GM12878 (cell line): Measurements from ENCODE around the gene GRM5.

Experiments used
- JUNB ChIP-seq: IDR thresholded peaks from 2 replicates; pipeline ENCODE4 v1.6.1; 2016; ENCODE audit warnings: antibody characterized with exemption, mild to moderate bottlenecking
- SRF ChIP-seq, 2 experiments: IDR thresholded peaks; 2 replicates each; pipeline ENCODE4 v1.6.1; 2011; ENCODE audit warnings: low read depth in 2 of 2, low read length in 2 of 2, mild to moderate bottlenecking in 1 of 2, moderate library complexity in 1 of 2
- TAF1 ChIP-seq: IDR thresholded peaks from 2 replicates; pipeline ENCODE4 v1.6.1; 2011; ENCODE audit warnings: mild to moderate bottlenecking, low read depth, low read length, borderline replicate concordance
- TCF7 ChIP-seq: IDR thresholded peaks from 2 replicates; pipeline ENCODE4 v1.6.1; 2014; ENCODE audit warnings: antibody characterized with exemption, borderline replicate concordance
- TF ChIP-seq, protein P1 (sequence below): fragments of 450-650 bp; IDR thresholded peaks from 2 replicates; pipeline ENCODE4 v1.6.1; 2017; ENCODE audit warnings: antibody characterized with exemption, mild to moderate bottlenecking, moderate library complexity

GRCh38 chr11:88536616-88537265, 529.0 kb downstream of the GRM5 start:
- TF ChIP-seq, protein P1, sequence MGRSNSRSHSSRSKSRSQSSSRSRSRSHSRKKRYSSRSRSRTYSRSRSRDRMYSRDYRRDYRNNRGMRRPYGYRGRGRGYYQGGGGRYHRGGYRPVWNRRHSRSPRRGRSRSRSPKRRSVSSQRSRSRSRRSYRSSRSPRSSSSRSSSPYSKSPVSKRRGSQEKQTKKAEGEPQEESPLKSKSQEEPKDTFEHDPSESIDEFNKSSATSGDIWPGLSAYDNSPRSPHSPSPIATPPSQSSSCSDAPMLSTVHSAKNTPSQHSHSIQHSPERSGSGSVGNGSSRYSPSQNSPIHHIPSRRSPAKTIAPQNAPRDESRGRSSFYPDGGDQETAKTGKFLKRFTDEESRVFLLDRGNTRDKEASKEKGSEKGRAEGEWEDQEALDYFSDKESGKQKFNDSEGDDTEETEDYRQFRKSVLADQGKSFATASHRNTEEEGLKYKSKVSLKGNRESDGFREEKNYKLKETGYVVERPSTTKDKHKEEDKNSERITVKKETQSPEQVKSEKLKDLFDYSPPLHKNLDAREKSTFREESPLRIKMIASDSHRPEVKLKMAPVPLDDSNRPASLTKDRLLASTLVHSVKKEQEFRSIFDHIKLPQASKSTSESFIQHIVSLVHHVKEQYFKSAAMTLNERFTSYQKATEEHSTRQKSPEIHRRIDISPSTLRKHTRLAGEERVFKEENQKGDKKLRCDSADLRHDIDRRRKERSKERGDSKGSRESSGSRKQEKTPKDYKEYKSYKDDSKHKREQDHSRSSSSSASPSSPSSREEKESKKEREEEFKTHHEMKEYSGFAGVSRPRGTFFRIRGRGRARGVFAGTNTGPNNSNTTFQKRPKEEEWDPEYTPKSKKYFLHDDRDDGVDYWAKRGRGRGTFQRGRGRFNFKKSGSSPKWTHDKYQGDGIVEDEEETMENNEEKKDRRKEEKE: no peak
- TF ChIP-seq SRF (IDR thresholded peaks at IDR 0.05; ENCODE audit: low read depth in 2 of 2, low read length in 2 of 2) (no peak), TAF1 (no peak), TCF7 (no peak), JUNB (no peak)
